Diencephalon (tissue), 1 donor: ENCODE data around the gene FUCA1. TPM values are rescaled to one million over a fixed set of nuclear protein-coding genes. Genes with fewer than 3 reads are reported as not detected.

Experiments
- total RNA-seq: library from RNA; depleted of rRNA; stranded (reverse); fragments of >200 nt; gene quantifications from one replicate; pipeline ENCODE4 v1.2.3, GENCODE V29; 2014

The FUCA1 gene
- total RNA-seq: 28.8 TPM

DNA sequence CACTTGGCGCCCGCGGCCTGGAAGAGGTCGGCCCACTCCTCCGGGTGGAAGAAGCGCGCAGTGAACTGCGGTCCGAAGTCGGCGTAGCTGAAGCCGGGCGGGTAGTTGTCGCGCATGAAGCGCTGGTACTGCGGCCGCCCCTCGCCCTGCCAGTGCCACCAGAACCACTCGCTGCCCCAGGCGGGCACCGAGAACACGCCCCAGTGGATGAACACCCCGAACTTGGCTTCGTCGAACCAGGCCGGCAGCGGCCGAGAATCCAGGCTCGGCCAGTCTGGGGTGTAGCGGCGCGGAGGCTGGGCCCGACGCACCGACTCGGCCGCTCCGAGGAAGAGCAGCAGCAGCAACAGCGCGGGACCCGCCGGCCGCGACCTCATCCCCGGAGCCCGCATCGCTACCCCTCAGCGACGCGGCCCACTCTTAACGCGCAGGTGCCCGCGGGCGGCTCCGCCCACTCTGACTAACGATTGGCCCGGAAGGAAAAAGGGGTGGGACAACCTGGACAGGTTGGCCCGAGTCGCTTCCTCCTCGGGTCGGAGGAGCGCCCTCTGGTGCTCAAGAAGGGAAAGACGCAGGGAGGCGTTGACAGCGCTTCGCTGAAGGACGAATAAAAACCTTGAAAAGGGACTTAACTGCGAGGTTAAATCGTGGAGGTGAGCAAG is at the start of gene FUCA1:
TSS of gene FUCA1 (minus strand) at position 396 of the 662 bp plus-strand sequence. CDS start at position 392, 4 bp downstream.

DNA sequence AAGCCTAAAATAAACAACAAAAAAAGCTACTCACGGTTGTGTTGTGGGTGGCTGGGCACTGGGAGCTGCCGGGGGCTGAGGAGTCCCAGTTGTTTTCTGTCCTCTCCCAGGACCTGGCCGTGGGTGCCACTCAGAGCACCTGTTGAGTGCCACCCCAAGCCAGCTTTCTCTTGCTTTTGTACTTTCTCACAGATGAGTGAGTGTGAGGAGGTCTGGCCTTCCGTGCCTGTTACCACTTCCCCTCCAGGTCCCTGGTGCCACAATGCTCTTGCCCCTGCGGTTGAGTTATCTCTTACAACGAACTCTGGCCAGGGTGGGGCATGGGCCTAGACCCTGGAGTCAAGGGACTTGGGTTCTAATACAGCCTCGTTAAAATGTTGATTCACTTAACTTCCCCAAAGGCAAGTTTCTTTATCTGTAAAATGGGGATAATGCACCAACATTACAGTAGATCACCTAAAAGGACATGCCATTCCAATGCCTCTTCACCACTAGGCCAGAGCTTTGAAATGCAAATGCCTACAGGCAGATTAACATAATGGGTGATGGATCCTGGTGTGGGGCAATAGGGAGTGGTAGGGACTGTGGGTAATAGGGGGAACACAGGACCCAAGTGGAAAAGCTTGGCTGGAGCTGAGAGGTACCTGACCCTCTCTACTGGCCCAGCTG is 45.3 kb upstream of the FUCA1 start, which contains the start of gene CNR2:
TSS of gene CNR2 (minus strand) at position 151 of the 669 bp plus-strand sequence. CDS start 37,745 bp downstream, outside the sequence.

DNA sequence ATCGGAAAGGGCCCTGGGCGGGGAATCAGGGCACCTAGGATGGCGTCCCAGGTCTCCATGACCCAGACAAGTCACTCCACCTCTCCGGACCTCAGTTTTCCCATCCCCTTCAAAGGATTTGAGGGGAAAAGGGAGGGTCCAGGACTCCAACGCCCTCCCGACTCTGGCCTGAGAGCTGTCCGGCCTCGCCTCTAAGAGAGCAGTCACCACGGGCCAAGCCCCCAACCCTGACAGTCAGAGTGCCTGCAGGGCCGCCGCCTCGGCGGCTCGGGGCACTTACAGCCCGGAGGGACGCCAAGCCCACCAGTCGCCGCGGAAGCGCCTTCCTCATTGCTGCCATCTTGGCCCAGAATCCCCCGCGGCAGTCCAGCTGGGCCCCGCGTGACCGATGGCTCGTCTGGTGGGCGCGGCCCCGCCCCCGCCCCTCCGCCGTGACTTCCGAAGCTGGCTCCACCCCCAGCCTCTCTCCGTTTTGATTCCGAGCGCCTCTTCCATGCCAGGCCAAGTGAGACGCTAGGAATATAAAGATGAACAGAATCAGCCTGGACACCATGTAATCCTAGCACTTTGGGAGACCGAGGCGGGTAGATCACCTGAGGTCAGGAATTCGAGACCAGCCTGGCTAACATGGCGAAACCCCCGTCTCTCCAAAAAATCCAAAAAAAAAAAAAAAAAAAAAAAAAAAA is 42.9 kb downstream of the FUCA1 start, which contains the start of gene HMGCL:
TSS of gene HMGCL (minus strand) at position 354 of the 686 bp plus-strand sequence. CDS start at position 340, 14 bp downstream.

DNA sequence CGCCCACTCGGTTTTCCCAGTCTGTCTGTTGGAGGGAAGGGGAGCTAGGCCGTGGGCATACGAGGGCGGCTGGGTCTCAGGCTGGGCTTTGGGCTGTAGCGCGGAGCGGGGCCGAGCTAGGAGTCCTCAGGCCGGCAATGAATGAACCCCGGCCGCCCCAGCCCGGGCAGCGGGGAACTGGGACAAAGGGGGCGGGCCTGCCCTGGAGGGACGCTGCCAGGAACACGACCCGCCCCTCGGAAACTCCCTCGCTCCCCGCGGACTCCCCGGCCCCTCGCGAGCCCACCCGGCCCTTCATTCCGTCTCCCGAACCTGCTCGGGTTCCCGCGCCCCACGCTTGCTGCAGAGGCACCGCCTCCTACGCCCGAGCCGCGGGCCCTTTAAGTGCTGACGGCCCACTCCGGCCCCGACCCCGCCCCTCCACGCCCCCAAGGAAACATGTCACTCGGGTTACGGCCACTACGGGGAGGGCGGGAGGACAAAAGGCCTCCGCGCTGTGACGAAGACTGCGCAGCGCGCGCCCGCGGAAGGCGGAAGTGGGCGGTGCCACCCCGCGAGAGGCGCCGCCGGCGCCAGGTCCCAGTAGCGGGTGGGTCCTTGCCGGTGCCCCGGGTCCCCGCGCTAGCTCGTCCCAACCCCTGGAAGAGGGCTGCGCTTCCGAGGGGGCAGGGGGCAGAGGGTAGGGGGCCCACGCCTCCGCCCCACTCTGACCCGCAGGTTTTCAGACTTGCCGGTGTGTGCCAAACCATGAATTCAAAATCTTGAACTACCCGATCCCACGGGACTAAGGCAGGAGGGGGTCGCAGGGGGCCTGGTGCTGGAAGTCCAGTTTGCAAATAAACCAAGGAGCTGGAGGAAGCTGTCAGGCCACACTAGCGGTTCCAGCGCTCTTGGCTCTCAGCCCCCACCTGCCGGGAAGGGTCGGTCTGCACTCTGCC is 67.4 kb downstream of the FUCA1 start, which contains the start of gene GALE:
TSS of gene GALE (minus strand) at position 355 of the 938 bp plus-strand sequence. CDS start 1,747 bp downstream, outside the sequence.

Other genes with a start within 250 kb of the FUCA1 start
- 745 TPM for gene RPL11, start 176.5 kb downstream of the FUCA1 start, total RNA-seq
- gene ELOA, start 124.8 kb downstream of the FUCA1 start, total RNA-seq: 24.2 TPM
- 99.2 TPM for gene PITHD1, start 89.9 kb downstream of the FUCA1 start, total RNA-seq
- 43.8 TPM for gene LYPLA2, start 77.1 kb downstream of the FUCA1 start, total RNA-seq
- gene GALE, start 67.5 kb downstream of the FUCA1 start, total RNA-seq: 19.1 TPM
- 19.1 TPM for gene HMGCL, start 42.9 kb downstream of the FUCA1 start, total RNA-seq
- gene CNR2, start 45.1 kb upstream of the FUCA1 start, total RNA-seq: not detected
- 96.9 TPM for gene PNRC2, start 91.5 kb upstream of the FUCA1 start, total RNA-seq
- 115 TPM for gene SRSF10, start 112.0 kb upstream of the FUCA1 start, total RNA-seq
- gene MYOM3, start 243.8 kb upstream of the FUCA1 start, total RNA-seq: 0.23 TPM